SU-DHL-6 (cell line): ENCODE data around the gene NME7.

ENCODE experiments used
- CTCF ChIP-seq: fragments of 200-600 bp; sonication (generic); IDR thresholded peaks from one replicate; pipeline ENCODE4 v1.5.1; 2017; ENCODE audit warnings: antibody characterized with exemption, mild to moderate bottlenecking, low read length, moderate library complexity; ENCODE audit not compliant: insufficient read depth, poor library complexity, severe bottlenecking
- EZH2phosphoT487 ChIP-seq: fragments of 200-600 bp; sonication (generic), shearing (Covaris generic); conservative IDR thresholded peaks from 2 replicates; pipeline ENCODE4 v1.6.1; 2018; ENCODE audit warnings: mild to moderate bottlenecking, antibody characterized with exemption, low read length, moderate library complexity, mixed read lengths

- no peak for TF ChIP-seq CTCF
- TF ChIP-seq EZH2phosphoT487, result no peak
Measured at GRCh38 chr1:169129109-169129784, 238.3 kb downstream of the NME7 start.
